HG03039 (cell line): ENCODE data around the gene DUSP10.
A peak's percentile ranks its signal among the peaks of the same experiment; 100 is the strongest.

Experiments
- ATAC-seq: cut with Tn5 transposase; IDR thresholded peaks from one replicate; pipeline ENCODE4 v1.9.1; 2021; ENCODE audit warnings: mild to moderate bottlenecking, moderate library complexity; ENCODE audit not compliant: unreplicated experiment

DUSP10 gene

GRCh38 chr1:221734187-221734586 is 7.7 kb downstream of the DUSP10 start:
- ATAC-seq, result no peak

DNA sequence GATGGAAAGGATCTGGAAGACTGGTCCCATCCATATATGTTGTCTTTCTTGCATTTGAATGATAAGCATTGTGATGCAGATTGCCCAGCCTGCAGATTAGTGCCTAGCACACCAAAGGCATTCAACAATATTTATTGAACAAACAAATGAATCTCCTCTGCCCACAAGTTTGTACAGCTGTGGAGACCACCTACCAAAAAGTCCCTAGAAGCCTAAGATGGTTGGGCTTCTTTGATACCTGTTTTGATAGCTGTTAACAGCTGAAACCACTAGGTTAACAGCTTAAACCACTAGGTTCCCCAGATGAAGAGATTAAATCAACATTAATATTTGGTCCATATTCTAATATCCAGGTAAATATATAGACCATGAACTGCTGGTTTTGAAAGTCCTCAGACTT is 9.8 kb downstream of the DUSP10 start:
- no peak for ATAC-seq

DNA sequence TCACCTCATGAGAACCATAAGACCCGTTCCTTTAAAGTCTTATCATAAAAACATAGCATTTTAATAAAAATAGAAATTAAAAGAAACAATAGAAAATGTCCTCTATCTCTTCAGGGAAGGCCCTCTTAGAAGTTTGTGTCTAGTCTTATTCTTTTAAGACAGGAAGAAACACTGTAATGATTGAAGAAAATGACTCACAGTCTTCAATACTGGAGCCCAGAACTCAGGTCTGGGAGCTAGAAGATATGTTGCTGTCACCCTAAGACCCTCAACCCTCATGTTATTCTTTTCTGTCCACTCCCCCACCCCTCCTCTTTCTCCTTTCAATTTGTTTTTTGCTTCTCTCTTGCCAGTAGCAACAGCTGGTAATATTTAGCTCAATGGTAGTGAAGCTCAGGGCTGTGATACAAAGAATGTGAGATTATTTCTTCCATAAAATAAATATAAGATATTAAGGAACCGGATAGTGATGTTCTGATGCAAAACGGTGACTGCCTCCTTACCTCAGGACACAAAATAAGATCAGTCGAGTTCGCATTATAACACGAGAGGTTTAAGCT is 12.0 kb downstream of the DUSP10 start:
- no peak for ATAC-seq

- ATAC-seq, result no peak
These were observed 13.8 kb downstream of the DUSP10 start for GRCh38 chr1:221728037-221728505.

- ATAC-seq, result no peak
These were observed 14.5 kb downstream of the DUSP10 start for GRCh38 chr1:221727146-221728036.

DNA sequence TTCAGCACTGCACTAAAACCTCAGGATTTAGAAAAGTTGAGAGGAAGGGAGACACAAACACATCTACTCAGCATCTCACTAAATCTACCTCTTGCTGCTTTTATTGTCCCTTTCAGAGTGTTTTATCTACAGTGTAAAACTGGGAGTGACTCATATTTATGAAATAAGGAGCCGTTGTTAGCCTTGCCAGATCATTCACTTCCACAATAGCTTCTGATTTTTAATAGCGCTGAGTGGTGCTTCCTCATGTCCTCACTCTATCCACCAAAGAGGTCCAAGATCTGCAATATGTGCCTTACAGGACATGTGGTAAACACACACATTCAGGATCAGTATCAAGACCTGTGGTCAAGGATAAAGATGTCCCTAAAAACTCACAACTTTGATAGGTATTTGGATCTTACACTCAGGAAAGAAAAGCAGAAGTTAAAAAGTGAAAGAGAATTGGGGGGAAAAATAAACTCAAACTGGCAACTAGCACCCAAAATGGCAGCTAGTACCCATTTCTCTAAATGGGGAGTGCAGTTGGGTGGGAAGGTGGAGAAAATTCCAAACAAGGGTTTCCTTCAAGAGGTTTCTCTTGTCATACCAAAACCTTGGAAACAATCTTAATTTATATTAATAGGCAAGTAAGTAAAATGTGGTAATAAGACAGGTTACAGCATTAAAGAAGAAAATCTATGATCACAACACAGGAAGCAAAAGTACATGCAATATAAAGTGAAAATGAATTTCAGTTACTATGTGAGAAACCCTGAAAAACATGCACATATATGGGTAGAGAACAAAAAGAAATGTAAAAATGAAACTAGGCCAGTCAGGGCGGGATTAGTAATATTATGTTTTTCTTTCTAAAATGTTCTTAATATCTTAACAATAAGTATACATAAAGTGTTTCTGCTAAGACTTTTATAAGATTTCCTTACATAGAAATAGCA is 15.9 kb downstream of the DUSP10 start:
- ATAC-seq, result peak; percentile 52

GRCh38 chr1:221724931-221725605 is 16.8 kb downstream of the DUSP10 start:
- no peak for ATAC-seq

- no peak for ATAC-seq
These were observed 18.0 kb downstream of the DUSP10 start for GRCh38 chr1:221723848-221724236.

DNA sequence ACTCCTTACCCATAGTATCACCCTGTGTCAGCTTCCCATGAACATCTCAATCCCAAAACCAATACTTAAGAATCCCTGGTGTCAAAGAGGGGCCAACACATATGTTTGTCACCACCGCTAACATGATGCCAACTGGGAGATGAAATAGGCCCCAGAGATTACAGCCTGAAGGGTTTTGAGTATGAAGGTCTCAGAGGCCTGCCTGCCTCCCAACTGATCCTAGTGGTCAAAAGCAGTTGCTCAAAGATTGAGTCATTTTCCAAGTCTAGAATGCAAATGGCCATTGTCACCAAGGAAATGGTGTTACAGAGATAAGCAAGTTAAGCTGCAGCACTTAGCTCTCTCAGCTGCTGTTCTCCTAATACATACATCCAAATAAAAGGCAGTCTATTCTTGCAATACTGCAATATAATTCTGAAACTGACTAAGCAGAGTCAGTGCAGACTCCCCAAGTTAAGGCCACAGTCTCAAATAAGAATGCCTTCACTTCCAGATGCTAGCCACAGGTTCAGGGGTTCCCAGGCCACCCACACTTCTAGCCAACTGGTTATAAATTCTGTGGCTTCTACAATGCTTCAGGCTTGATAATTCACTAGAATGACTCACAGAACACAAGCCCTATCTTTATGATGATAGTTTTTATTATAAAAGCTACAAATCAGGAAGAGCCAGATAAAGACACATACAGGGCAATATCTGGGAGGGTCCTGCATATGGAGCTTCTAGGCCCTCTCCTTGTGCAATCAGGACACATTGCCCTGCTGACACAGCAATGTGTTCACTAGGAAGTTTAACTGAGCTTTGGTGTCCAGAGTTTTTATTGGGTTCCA is 18.7 kb downstream of the DUSP10 start:
- no peak for ATAC-seq

GRCh38 chr1:221722254-221723017 is 19.5 kb downstream of the DUSP10 start:
- ATAC-seq, result no peak

DNA sequence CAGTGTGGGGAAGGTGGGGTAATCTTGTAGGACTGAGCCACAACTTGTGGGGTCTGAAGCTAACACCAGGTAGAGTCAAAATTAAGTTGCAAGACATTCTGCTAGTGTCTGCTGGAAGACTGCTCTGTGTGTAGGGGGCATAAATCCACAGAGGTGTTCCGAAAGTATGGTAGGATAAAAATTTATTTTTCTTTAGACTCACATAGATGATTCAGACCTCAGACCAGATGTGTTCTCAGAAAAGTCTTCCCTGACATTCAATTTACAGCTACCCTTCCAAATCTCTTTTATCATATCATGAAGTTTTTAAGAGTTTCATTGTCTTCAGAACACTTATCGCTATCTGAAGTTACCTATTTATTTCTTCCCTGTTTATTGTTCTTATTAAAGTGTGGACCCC is 21.3 kb downstream of the DUSP10 start:
- no peak for ATAC-seq

- no peak for ATAC-seq
These were observed 21.9 kb downstream of the DUSP10 start for GRCh38 chr1:221719987-221720386.

- ATAC-seq, result no peak
These were observed 22.7 kb downstream of the DUSP10 start for GRCh38 chr1:221719278-221719597.

- ATAC-seq, result no peak
These were observed 23.3 kb downstream of the DUSP10 start for GRCh38 chr1:221718381-221719277.

- no peak for ATAC-seq
These were observed 24.4 kb downstream of the DUSP10 start for GRCh38 chr1:221717485-221717853.

DNA sequence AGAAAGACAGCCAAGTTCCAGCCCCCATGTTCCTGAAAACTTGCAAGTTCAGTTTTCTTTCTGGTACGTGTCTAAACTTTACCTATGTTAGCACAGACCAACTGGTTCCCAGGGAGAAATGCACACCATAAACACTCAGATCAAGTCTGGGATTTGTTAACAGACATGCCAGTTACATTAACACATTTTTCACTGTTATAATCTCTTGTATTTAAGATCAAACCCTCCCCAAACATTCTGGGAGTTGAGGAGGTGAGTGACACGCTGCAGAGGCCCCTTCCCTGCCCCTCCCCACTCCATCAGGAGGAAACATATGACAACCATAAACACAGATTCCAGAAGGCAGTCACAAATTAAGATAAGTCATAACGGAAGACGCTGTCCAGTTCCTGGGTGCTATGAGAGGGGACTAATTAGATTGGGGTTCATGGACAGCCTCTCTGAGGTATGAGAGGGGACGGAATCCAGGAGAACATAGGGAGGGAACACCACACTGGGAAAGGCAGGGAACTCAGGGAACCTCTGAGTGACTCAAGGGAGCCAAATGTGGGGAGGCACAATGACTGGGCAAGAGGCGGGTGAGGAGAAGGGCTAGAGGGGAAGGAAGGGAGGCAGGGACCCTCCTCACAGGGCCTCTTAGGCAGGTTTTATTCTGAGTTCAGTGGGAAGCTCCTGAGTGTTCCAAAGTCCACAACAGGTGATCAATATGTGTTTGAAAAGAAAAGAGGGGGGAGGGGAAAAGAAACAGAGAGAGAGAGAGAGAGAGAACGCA is 25.0 kb downstream of the DUSP10 start:
- no peak for ATAC-seq

- no peak for ATAC-seq
These were observed 26.3 kb downstream of the DUSP10 start for GRCh38 chr1:221715321-221716169.
